Mucosa of stomach (tissue), 1 donor: ENCODE data around the gene LRSAM1.

ENCODE experiments used
- H3K27me3 ChIP-seq: one replicate; pipeline ENCODE4 v1.7.0; 2013; ENCODE audit warnings: mild to moderate bottlenecking, low read length; ENCODE audit not compliant: control insufficient read depth, insufficient read depth
- H3K36me3 ChIP-seq: one replicate; pipeline ENCODE4 v1.7.0; 2013; ENCODE audit warnings: low read length; ENCODE audit not compliant: control insufficient read depth, insufficient read depth
- H3K4me1 ChIP-seq: one replicate; pipeline ENCODE4 v1.7.0; 2013; ENCODE audit warnings: mild to moderate bottlenecking, low read length; ENCODE audit not compliant: control insufficient read depth, insufficient read depth
- H3K4me3 ChIP-seq: one replicate; pipeline ENCODE4 v1.7.0; 2013; ENCODE audit warnings: low read length
- H3K9ac ChIP-seq: one replicate; pipeline ENCODE4 v1.7.0; 2013; ENCODE audit warnings: mild to moderate bottlenecking, low read length, moderate library complexity
- H3K9me3 ChIP-seq: one replicate; pipeline ENCODE4 v1.7.0; 2013; ENCODE audit warnings: mild to moderate bottlenecking, low read length, moderate library complexity; ENCODE audit not compliant: control insufficient read depth
- donor health status: Pancreatic carcinoma.

LRSAM1 gene

DNA sequence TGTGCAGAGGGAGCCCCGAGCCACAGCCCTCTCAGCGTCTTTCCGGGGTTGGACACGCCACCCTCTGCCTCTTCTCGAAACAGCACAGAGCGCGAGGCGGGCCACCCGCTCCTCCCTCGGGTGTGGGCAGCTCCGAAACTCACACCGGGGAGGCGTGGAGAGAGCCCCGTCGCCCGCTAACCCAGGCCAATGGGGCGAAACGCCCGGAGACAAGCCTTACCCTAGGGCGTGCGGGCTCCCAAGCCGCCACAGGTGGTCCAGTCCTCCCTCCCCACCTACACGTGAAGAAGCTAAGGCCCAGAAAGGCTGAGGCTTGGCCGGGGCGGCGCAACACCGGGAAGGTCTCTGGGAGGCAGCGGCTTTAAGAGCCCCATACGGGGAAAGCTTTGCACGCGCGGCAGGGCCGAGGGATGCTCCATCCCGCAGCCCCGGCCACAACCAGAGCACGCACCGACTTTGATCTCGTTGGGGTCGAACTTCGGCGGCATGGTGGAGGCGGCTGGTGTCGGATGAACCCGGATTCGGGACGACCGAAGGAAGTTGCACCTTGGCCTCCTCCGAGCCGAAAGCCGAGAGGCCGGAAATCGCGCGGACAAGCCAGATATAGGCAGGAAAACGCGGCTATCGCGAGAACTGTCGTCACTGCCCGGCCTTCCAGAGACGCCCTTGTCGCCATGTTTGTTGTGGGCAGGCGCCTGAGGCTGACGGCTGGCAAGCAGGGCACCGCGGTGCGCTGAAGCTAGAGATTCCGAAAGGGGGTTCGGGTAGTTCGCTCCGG is at the start of gene LRSAM1, which contains the start of gene RPL12:
TSS of gene LRSAM1 (plus strand) at position 681 of the 778 bp plus-strand sequence. CDS start 3,018 bp downstream, outside the sequence.
TSS of gene RPL12 (minus strand) at position 577 of the 778 bp plus-strand sequence. CDS start at position 488, 89 bp downstream.
- H3K4me3 ChIP-seq, result peak within 1 kb of the TSS; percentile 95
- peaks cover 29% of the 10 kb centered on the region for H3K4me1 ChIP-seq
- peaks cover 31% of the 10 kb centered on the region for H3K36me3 ChIP-seq

DNA sequence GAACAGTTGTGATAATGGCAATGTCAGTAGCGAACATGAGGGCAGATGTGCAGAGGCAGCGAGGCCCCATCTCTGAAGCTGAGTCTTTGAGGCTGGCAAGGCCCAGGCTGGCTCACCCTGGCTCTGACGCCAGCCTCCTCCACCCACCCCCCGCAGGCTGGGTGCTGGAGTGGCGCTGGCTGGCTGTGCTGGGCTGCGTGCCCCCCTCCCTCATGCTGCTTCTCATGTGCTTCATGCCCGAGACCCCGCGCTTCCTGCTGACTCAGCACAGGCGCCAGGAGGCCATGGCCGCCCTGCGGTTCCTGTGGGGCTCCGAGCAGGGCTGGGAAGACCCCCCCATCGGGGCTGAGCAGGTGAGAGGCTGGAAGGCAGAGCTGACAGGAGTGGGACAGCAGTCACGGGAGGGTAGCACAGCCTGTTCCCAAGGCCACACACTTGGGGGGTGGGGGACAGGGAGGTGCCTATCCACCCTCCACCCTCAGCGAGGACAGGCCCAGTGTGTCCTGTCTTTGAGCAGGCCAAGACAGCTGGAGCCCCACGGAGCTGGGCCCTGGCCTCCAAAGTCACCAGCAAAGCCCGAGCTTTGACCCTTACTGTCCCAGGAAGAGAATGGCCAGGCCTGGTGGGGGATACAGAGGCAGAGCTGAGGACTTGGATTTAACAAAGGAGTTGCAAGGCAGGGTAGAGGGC is 48.8 kb upstream of the LRSAM1 start:
- peaks cover 8% of the 10 kb centered on the region for H3K36me3 ChIP-seq
- H3K4me3 ChIP-seq, result no peak overlapping the region
- H3K9me3 ChIP-seq, result no peaks in the 10 kb centered on the region
- H3K4me1 ChIP-seq, result peaks cover 17% of the 10 kb centered on the region
- H3K9ac ChIP-seq, result no peak overlapping the region
- no peaks in the 10 kb centered on the region for H3K27me3 ChIP-seq

More for the DNA sequence above, at the start of gene LRSAM1, which contains the start of gene RPL12:
- Histone ChIP-seq H3K9ac (peak within 1 kb of the TSS; percentile 96), H3K9me3 (no peaks in the 10 kb centered on the region), H3K27me3 (no peaks in the 10 kb centered on the region)

DNA sequence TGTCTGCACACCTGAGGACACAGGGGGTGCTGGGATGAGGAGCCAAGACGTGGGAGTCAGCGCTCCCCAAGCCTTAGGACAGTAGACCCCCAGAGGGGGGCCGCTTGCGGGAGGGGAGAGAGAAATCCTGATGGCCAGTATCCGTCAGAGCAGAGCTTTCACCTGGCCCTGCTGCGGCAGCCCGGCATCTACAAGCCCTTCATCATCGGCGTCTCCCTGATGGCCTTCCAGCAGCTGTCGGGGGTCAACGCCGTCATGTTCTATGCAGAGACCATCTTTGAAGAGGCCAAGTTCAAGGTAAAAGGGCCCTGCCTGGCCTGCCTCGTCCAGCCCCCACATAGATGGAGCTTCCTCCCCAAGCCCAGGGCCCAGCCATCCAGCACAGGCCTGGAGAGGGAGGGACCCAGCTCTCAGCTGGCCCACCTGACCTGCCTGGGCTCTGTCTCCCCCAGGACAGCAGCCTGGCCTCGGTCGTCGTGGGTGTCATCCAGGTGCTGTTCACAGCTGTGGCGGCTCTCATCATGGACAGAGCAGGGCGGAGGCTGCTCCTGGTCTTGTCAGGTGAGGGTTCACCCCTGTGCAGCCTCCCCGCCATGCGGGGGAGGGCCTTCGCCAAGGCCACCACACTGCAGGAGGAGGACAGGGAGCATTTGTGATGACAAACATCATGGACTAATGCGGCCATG is 47.7 kb upstream of the LRSAM1 start:
- no peak overlapping the region for H3K4me3 ChIP-seq
- peaks cover 8% of the 10 kb centered on the region for H3K36me3 ChIP-seq
- H3K4me1 ChIP-seq, result peaks cover 13% of the 10 kb centered on the region
- no peak overlapping the region for H3K9ac ChIP-seq
- no peaks in the 10 kb centered on the region for H3K9me3 ChIP-seq
- H3K27me3 ChIP-seq, result no peaks in the 10 kb centered on the region

DNA sequence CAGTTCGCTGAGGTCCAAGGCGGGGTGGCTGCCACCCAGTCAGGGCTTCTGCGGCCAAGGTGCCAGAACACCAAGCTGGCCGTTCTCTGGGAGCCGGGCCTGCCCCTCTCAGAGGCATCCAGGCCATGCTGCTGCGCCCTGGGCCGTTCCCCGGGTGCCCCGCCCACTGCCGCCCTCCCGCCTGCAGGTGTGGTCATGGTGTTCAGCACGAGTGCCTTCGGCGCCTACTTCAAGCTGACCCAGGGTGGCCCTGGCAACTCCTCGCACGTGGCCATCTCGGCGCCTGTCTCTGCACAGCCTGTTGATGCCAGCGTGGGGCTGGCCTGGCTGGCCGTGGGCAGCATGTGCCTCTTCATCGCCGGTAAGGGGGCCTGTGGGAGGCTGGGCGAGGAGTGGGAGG is 46.7 kb upstream of the LRSAM1 start:
- H3K36me3 ChIP-seq, result peaks cover 8% of the 10 kb centered on the region
- no peaks in the 10 kb centered on the region for H3K27me3 ChIP-seq
- no peaks in the 10 kb centered on the region for H3K9me3 ChIP-seq
- H3K4me1 ChIP-seq, result peaks cover 11% of the 10 kb centered on the region
- no peak overlapping the region for H3K9ac ChIP-seq
- H3K4me3 ChIP-seq, result no peak overlapping the region

DNA sequence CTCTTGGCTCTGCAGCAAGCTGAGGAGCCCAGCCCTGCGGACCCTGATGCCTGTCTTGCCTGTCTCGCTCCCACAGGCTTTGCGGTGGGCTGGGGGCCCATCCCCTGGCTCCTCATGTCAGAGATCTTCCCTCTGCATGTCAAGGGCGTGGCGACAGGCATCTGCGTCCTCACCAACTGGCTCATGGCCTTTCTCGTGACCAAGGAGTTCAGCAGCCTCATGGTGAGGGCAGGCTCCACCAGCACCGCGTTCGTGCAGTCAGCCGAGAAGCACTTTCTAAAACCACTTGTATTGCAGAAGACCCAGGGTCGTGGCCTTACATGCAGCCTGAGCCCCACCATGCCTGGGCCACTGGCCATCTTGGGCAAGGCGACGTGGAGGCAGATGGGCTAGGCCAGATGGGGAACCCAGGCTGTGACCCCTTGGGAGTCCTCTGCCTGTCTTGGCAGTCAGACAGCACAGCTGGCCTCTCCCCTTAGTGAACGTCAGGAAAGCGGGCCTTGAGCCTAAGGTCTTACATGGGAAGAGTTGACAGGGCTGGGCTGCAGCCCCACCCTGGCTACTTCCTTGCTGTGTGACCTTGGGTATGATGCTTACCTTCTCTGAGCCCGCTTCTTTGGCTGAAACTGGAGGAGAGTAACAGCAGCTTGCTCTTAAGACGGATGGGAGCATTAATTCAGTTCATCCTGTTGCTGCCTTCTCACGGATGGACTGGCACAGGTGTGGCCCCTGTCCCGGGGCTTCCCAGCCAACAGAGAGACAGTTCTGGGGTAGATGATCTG is 45.8 kb upstream of the LRSAM1 start:
- H3K4me3 ChIP-seq, result no peak overlapping the region
- H3K9ac ChIP-seq, result no peak overlapping the region
- no peaks in the 10 kb centered on the region for H3K27me3 ChIP-seq
- peaks cover 11% of the 10 kb centered on the region for H3K4me1 ChIP-seq
- H3K9me3 ChIP-seq, result no peaks in the 10 kb centered on the region
- H3K36me3 ChIP-seq, result peaks cover 8% of the 10 kb centered on the region

DNA sequence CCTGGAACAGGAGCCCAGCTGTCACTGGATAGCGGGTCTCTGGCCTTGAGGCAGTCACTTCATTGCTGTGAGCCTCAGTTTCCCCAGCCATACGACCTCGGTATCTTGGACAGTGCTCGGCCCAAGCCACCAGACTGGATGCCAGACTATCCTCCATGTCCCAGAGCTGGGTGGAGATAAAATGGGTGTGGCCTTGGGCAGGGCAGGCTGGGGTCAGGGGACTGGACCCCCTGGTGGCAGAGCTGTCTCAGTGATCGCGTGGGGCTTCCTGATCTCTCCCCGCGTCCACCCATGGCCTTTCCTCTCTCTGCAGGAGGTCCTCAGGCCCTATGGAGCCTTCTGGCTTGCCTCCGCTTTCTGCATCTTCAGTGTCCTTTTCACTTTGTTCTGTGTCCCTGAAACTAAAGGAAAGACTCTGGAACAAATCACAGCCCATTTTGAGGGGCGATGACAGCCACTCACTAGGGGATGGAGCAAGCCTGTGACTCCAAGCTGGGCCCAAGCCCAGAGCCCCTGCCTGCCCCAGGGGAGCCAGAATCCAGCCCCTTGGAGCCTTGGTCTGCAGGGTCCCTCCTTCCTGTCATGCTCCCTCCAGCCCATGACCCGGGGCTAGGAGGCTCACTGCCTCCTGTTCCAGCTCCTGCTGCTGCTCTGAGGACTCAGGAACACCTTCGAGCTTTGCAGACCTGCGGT is 44.4 kb upstream of the LRSAM1 start:
- peaks cover 8% of the 10 kb centered on the region for H3K36me3 ChIP-seq
- H3K4me3 ChIP-seq, result no peak overlapping the region
- no peak overlapping the region for H3K9ac ChIP-seq
- no peaks in the 10 kb centered on the region for H3K27me3 ChIP-seq
- no peaks in the 10 kb centered on the region for H3K9me3 ChIP-seq
- peaks cover 11% of the 10 kb centered on the region for H3K4me1 ChIP-seq

DNA sequence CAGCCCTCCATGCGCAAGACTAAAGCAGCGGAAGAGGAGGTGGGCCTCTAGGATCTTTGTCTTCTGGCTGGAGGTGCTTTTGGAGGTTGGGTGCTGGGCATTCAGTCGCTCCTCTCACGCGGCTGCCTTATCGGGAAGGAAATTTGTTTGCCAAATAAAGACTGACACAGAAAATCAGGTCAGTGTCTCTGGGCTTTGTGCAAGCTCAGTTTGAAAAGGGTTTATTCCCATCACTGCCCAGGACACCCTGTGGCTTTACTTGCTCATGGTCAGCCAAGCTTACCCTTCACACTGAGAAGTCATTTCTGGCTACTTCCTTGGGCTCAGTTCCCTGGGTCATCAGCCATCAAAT is 43.8 kb upstream of the LRSAM1 start:
- Histone ChIP-seq H3K36me3 (peaks cover 8% of the 10 kb centered on the region), H3K27me3 (no peaks in the 10 kb centered on the region), H3K9me3 (no peaks in the 10 kb centered on the region)

DNA sequence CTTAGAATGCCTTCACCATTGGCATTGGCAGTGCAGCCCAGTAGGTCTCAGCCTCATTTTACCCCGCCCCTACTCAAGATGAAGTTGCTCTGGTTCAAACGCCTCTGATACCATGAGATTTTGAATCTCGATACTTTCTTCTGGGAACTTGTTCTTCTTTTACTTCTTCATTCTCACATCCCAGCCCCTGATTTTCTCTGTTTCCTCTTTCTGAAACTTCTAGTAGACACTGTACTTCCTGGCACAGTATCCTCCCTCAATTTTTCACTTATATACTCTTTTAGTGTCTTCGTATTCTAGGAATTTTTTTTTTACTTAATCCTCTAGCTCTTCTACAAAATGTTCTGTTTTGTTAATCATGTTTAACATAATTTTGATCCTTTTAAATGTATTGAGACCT is 40.2 kb upstream of the LRSAM1 start:
- Histone ChIP-seq H3K36me3 (no peaks in the 10 kb centered on the region), H3K27me3 (no peaks in the 10 kb centered on the region), H3K4me1 (peaks cover 11% of the 10 kb centered on the region), H3K4me3 (no peak overlapping the region), H3K9ac (no peak overlapping the region), H3K9me3 (no peaks in the 10 kb centered on the region)

More for the DNA sequence above, 43.8 kb upstream of the LRSAM1 start:
- Histone ChIP-seq H3K4me3 (no peak overlapping the region), H3K9ac (no peak overlapping the region), H3K4me1 (peaks cover 11% of the 10 kb centered on the region)

DNA sequence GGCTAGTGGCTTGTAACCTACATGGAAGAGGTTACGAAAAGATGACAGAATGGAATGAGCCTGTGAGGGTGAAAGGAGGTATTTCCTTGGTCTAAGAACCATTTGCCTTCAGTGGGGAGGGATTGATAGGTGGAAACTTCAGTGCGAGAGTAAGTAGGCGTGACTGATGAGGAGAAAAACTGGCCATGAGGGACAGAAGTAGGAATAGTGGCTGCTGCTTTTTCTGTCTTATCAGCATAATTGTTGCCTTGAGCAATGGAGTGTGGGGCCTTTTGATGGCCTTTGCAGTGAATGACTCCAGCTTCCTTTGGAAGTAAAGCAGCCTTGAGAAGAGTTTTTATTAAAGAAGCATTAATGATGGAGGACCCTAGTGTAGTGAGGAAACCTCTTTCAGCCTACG is 36.2 kb upstream of the LRSAM1 start:
- H3K4me1 ChIP-seq, result no peaks in the 10 kb centered on the region

DNA sequence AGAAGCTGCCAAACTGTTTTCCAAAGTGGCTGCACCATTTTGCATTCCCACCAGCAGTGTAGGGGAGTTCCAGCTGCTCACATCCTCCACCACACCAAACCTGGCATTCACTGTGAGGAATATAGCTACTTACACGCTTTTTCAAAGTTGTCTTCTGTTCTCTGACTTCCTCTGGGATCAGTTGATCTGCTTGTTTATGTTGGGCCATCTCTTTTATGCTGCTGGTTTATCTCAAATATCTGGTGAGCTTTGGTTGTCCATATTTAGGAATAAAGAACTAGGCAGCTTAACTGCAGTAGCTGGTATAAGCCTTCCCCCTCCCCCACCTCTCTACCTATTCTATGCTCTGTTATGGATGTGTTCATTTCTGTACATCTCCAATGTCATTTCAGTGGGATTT is 35.7 kb upstream of the LRSAM1 start:
- H3K9ac ChIP-seq, result no peak overlapping the region
- no peaks in the 10 kb centered on the region for H3K27me3 ChIP-seq
- no peaks in the 10 kb centered on the region for H3K9me3 ChIP-seq
- H3K4me1 ChIP-seq, result no peaks in the 10 kb centered on the region
- no peaks in the 10 kb centered on the region for H3K36me3 ChIP-seq
- no peak overlapping the region for H3K4me3 ChIP-seq

More for the DNA sequence above, 36.2 kb upstream of the LRSAM1 start:
- H3K4me3 ChIP-seq, result no peak overlapping the region
- no peak overlapping the region for H3K9ac ChIP-seq
- H3K27me3 ChIP-seq, result no peaks in the 10 kb centered on the region
- no peaks in the 10 kb centered on the region for H3K9me3 ChIP-seq
- no peaks in the 10 kb centered on the region for H3K36me3 ChIP-seq
